ENCODE data around the gene FXN.

Gene FXN

DNA sequence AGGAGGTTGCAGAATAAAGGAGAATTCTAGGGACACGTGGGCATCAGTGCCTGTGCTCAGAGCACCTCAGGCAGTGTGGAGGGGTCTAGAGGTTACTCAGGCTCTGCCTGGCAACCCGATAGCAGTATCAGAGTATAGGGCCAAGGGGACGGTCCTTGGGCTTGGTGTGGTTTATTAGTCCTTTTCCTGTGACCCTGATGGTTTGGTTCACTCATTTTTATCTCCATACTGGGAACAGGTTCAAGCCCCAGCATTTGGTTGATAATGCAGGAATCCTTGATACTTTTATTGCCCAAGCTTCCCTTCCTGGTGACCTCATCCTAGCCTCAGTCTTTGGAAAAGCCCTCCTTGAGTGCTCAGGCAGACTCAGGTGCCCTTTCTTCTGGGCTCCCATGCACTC is 35.5 kb downstream of the FXN start:
- no peaks in the 10 kb centered on the region for H3K4me1 ChIP-seq (ENCODE audit: control insufficient read depth in 1 of 2, insufficient read depth in 2 of 2, low read length in 2 of 2)
- no peak overlapping the region for H3K4me3 ChIP-seq (ENCODE audit: low read depth in 1 of 2, low read length in 2 of 2)
- no peaks in the 10 kb centered on the region for H3K27me3 ChIP-seq (ENCODE audit: low read depth, low read length)
- H3K27ac ChIP-seq (ENCODE audit: low read length), result no peak overlapping the region
- H3K36me3 ChIP-seq (ENCODE audit: control insufficient read depth in 1 of 2, insufficient read depth in 2 of 2, low read length in 2 of 2), result peaks cover 23 to 40% of the 10 kb centered on the region in 2 donors
- H3K9me3 ChIP-seq (ENCODE audit: control insufficient read depth in 1 of 2, low read length in 2 of 2), result no peaks in the 10 kb centered on the region

- H3K36me3 ChIP-seq (ENCODE audit: control insufficient read depth in 1 of 2, insufficient read depth in 2 of 2, low read length in 2 of 2), result peaks cover 14 to 33% of the 10 kb centered on the region in 2 donors
- no peak overlapping the region for H3K4me3 ChIP-seq (ENCODE audit: low read depth in 1 of 2, low read length in 2 of 2)
These were observed 37.6 kb downstream of the FXN start for GRCh38 chr9:69073103-69073502.

GRCh38 chr9:69074801-69075200 is 39.2 kb downstream of the FXN start:
- Histone ChIP-seq H3K27me3 (ENCODE audit: low read depth, low read length) (no peaks in the 10 kb centered on the region), H3K4me3 (ENCODE audit: low read depth in 1 of 2, low read length in 2 of 2) (no peak overlapping the region), H3K27ac (ENCODE audit: low read length) (no peak overlapping the region), H3K4me1 (ENCODE audit: control insufficient read depth in 1 of 2, insufficient read depth in 2 of 2, low read length in 2 of 2) (no peaks in the 10 kb centered on the region), H3K9me3 (ENCODE audit: control insufficient read depth in 1 of 2, low read length in 2 of 2) (no peaks in the 10 kb centered on the region), H3K36me3 (ENCODE audit: control insufficient read depth in 1 of 2, insufficient read depth in 2 of 2, low read length in 2 of 2) (peaks cover 11 to 17% of the 10 kb centered on the region in 2 donors)

More at GRCh38 chr9:69073103-69073502, 37.6 kb downstream of the FXN start:
- no peaks in the 10 kb centered on the region for H3K9me3 ChIP-seq (ENCODE audit: control insufficient read depth in 1 of 2, low read length in 2 of 2)
- H3K27ac ChIP-seq (ENCODE audit: low read length), result no peak overlapping the region
- H3K27me3 ChIP-seq (ENCODE audit: low read depth, low read length), result no peaks in the 10 kb centered on the region
- no peaks in the 10 kb centered on the region for H3K4me1 ChIP-seq (ENCODE audit: control insufficient read depth in 1 of 2, insufficient read depth in 2 of 2, low read length in 2 of 2)

GRCh38 chr9:69076550-69076949 is 41.0 kb downstream of the FXN start:
- no peaks in the 10 kb centered on the region for H3K9me3 ChIP-seq (ENCODE audit: control insufficient read depth in 1 of 2, low read length in 2 of 2)
- peaks cover 11 to 13% of the 10 kb centered on the region in 2 donors for H3K36me3 ChIP-seq (ENCODE audit: control insufficient read depth in 1 of 2, insufficient read depth in 2 of 2, low read length in 2 of 2)
- H3K27ac ChIP-seq (ENCODE audit: low read length), result no peak overlapping the region
- H3K4me3 ChIP-seq (ENCODE audit: low read depth in 1 of 2, low read length in 2 of 2), result no peak overlapping the region
- no peaks in the 10 kb centered on the region for H3K27me3 ChIP-seq (ENCODE audit: low read depth, low read length)
- H3K4me1 ChIP-seq (ENCODE audit: control insufficient read depth in 1 of 2, insufficient read depth in 2 of 2, low read length in 2 of 2), result no peaks in the 10 kb centered on the region

- Histone ChIP-seq H3K9me3 (ENCODE audit: control insufficient read depth in 1 of 2, low read length in 2 of 2) (no peaks in the 10 kb centered on the region), H3K4me1 (ENCODE audit: control insufficient read depth in 1 of 2, insufficient read depth in 2 of 2, low read length in 2 of 2) (no peaks in the 10 kb centered on the region), H3K27ac (ENCODE audit: low read length) (no peak overlapping the region), H3K27me3 (ENCODE audit: low read depth, low read length) (no peaks in the 10 kb centered on the region), H3K4me3 (ENCODE audit: low read depth in 1 of 2, low read length in 2 of 2) (no peak overlapping the region), H3K36me3 (ENCODE audit: control insufficient read depth in 1 of 2, insufficient read depth in 2 of 2, low read length in 2 of 2) (peaks cover 5% of the 10 kb centered on the region in 2 donors)
These were observed 42.5 kb downstream of the FXN start for GRCh38 chr9:69078069-69078468.

DNA sequence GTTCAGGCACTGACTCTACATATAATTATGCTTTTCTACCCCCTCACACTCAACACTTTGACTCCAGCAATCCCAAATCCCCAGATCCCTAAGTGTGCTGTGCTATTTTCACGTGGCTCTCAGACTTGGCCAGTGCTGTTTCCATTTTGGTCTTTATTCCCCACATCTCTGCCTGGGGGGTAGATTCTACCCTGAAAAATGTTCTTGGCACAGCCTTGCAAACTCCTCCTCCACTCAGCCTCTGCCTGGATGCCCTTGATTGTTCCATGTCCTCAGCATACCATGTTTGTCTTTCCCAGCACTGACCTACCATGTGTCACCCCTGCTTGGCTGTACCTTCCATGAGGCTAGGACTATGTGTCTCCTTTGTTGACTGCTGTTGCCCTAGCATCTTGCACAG is 43.0 kb downstream of the FXN start:
- H3K4me1 ChIP-seq (ENCODE audit: control insufficient read depth in 1 of 2, insufficient read depth in 2 of 2, low read length in 2 of 2), result no peaks in the 10 kb centered on the region
- peaks cover 0 to under 1% of the 10 kb centered on the region in 2 donors for H3K36me3 ChIP-seq (ENCODE audit: control insufficient read depth in 1 of 2, insufficient read depth in 2 of 2, low read length in 2 of 2)
- H3K9me3 ChIP-seq (ENCODE audit: control insufficient read depth in 1 of 2, low read length in 2 of 2), result no peaks in the 10 kb centered on the region
- H3K27ac ChIP-seq (ENCODE audit: low read length), result no peak overlapping the region
- H3K4me3 ChIP-seq (ENCODE audit: low read depth in 1 of 2, low read length in 2 of 2), result no peak overlapping the region
- no peaks in the 10 kb centered on the region for H3K27me3 ChIP-seq (ENCODE audit: low read depth, low read length)

GRCh38 chr9:69079186-69079585 is 43.6 kb downstream of the FXN start:
- Histone ChIP-seq H3K4me3 (ENCODE audit: low read depth in 1 of 2, low read length in 2 of 2) (no peak overlapping the region), H3K4me1 (ENCODE audit: control insufficient read depth in 1 of 2, insufficient read depth in 2 of 2, low read length in 2 of 2) (no peaks in the 10 kb centered on the region), H3K27me3 (ENCODE audit: low read depth, low read length) (no peaks in the 10 kb centered on the region), H3K9me3 (ENCODE audit: control insufficient read depth in 1 of 2, low read length in 2 of 2) (no peaks in the 10 kb centered on the region), H3K36me3 (ENCODE audit: control insufficient read depth in 1 of 2, insufficient read depth in 2 of 2, low read length in 2 of 2) (no peaks in the 10 kb centered on the region), H3K27ac (ENCODE audit: low read length) (no peak overlapping the region)

DNA sequence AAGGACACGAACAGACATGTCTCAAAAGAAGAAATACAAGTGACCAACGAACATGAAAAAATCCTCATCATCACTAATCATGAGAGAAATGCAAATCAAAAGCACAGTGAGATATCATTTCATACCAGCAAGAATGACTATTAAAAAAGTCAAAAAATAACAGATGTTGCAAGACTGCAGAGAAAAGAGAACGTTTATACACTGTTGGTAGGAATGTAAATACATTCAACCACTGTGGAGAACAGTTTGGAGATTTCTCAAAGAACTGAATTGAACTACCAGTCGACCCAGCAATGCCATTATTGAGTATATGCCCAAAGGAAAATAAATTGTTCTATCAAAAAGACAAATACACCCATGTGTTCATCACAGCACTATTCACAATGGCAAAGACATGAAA is 45.7 kb downstream of the FXN start:
- no peak overlapping the region for H3K27ac ChIP-seq (ENCODE audit: low read length)
- H3K4me1 ChIP-seq (ENCODE audit: control insufficient read depth in 1 of 2, insufficient read depth in 2 of 2, low read length in 2 of 2), result no peaks in the 10 kb centered on the region
- no peaks in the 10 kb centered on the region for H3K9me3 ChIP-seq (ENCODE audit: control insufficient read depth in 1 of 2, low read length in 2 of 2)
- no peaks in the 10 kb centered on the region for H3K36me3 ChIP-seq (ENCODE audit: control insufficient read depth in 1 of 2, insufficient read depth in 2 of 2, low read length in 2 of 2)
- H3K4me3 ChIP-seq (ENCODE audit: low read depth in 1 of 2, low read length in 2 of 2), result no peak overlapping the region
- H3K27me3 ChIP-seq (ENCODE audit: low read depth, low read length), result no peaks in the 10 kb centered on the region

DNA sequence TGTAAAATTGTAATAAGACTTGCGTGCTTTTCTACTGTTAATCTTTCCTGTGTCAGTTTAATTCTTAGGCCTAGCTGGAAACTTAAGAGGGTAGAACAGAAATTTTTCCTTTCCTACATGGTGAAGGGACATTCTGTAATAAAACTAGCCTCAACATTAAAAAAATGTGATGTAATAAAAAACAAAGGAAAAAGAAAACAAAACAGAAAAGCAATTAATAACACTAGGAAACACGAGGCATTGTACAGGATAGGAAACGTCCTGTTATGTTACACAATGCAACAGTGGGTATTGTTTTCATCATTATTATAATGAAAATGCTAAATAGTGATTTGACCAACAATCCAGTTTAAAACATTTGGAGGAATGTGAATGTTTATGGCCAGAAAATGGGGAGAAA is 47.8 kb downstream of the FXN start:
- H3K27me3 ChIP-seq (ENCODE audit: low read depth, low read length), result no peaks in the 10 kb centered on the region
- no peak overlapping the region for H3K4me3 ChIP-seq (ENCODE audit: low read depth in 1 of 2, low read length in 2 of 2)
- H3K27ac ChIP-seq (ENCODE audit: low read length), result no peak overlapping the region
- no peaks in the 10 kb centered on the region for H3K36me3 ChIP-seq (ENCODE audit: control insufficient read depth in 1 of 2, insufficient read depth in 2 of 2, low read length in 2 of 2)
- H3K4me1 ChIP-seq (ENCODE audit: control insufficient read depth in 1 of 2, insufficient read depth in 2 of 2, low read length in 2 of 2), result no peaks in the 10 kb centered on the region
- no peaks in the 10 kb centered on the region for H3K9me3 ChIP-seq (ENCODE audit: control insufficient read depth in 1 of 2, low read length in 2 of 2)

- Histone ChIP-seq H3K4me1 (ENCODE audit: control insufficient read depth in 1 of 2, insufficient read depth in 2 of 2, low read length in 2 of 2) (no peaks in the 10 kb centered on the region), H3K27me3 (ENCODE audit: low read depth, low read length) (no peaks in the 10 kb centered on the region), H3K27ac (ENCODE audit: low read length) (no peak overlapping the region), H3K9me3 (ENCODE audit: control insufficient read depth in 1 of 2, low read length in 2 of 2) (no peaks in the 10 kb centered on the region), H3K36me3 (ENCODE audit: control insufficient read depth in 1 of 2, insufficient read depth in 2 of 2, low read length in 2 of 2) (no peaks in the 10 kb centered on the region), H3K4me3 (ENCODE audit: low read depth in 1 of 2, low read length in 2 of 2) (no peak overlapping the region)
These were observed 50.2 kb downstream of the FXN start for GRCh38 chr9:69085569-69086283.

GRCh38 chr9:69086312-69086711 is 50.8 kb downstream of the FXN start:
- Histone ChIP-seq H3K4me3 (ENCODE audit: low read depth in 1 of 2, low read length in 2 of 2) (no peak overlapping the region), H3K27me3 (ENCODE audit: low read depth, low read length) (no peaks in the 10 kb centered on the region), H3K36me3 (ENCODE audit: control insufficient read depth in 1 of 2, insufficient read depth in 2 of 2, low read length in 2 of 2) (no peaks in the 10 kb centered on the region), H3K27ac (ENCODE audit: low read length) (no peak overlapping the region), H3K9me3 (ENCODE audit: control insufficient read depth in 1 of 2, low read length in 2 of 2) (no peaks in the 10 kb centered on the region), H3K4me1 (ENCODE audit: control insufficient read depth in 1 of 2, insufficient read depth in 2 of 2, low read length in 2 of 2) (no peaks in the 10 kb centered on the region)

GRCh38 chr9:69086769-69087168 is 51.2 kb downstream of the FXN start:
- H3K4me3 ChIP-seq (ENCODE audit: low read depth in 1 of 2, low read length in 2 of 2), result no peak overlapping the region
- no peaks in the 10 kb centered on the region for H3K4me1 ChIP-seq (ENCODE audit: control insufficient read depth in 1 of 2, insufficient read depth in 2 of 2, low read length in 2 of 2)
- H3K9me3 ChIP-seq (ENCODE audit: control insufficient read depth in 1 of 2, low read length in 2 of 2), result no peaks in the 10 kb centered on the region
- no peak overlapping the region for H3K27ac ChIP-seq (ENCODE audit: low read length)
- H3K27me3 ChIP-seq (ENCODE audit: low read depth, low read length), result no peaks in the 10 kb centered on the region
- H3K36me3 ChIP-seq (ENCODE audit: control insufficient read depth in 1 of 2, insufficient read depth in 2 of 2, low read length in 2 of 2), result no peaks in the 10 kb centered on the region
